BE2C (cell line): ENCODE data around the gene SPEN.
"Not testable (repeated sequence)": the region's sequence is repeated elsewhere in the genome, so short reads cannot be mapped to it uniquely, and the experiment has no call there.

Source experiments
- DNase-seq: peaks from one replicate; pipeline ENCODE4 v3.0.0-alpha.2; 2020
- H3K27me3 ChIP-seq: fragments of 250-450 bp; sonication (Bioruptor Pico); 2 replicates; pipeline ENCODE4 v1.5.1; 2020; ENCODE audit warnings: mild to moderate bottlenecking
- H3K36me3 ChIP-seq: fragments of 250-450 bp; sonication (Bioruptor Pico); 2 replicates; pipeline ENCODE4 v1.5.1; 2020; ENCODE audit warnings: mild to moderate bottlenecking
- H3K4me1 ChIP-seq: fragments of 250-450 bp; sonication (Bioruptor Pico); 2 replicates; pipeline ENCODE4 v1.5.1; 2020
- H3K4me3 ChIP-seq: 2 replicates; pipeline ENCODE4 v1.5.1; 2011; ENCODE audit warnings: low read depth, low read length
- H3K9me3 ChIP-seq: fragments of 250-450 bp; sonication (Bioruptor Pico); 2 replicates; pipeline ENCODE4 v1.5.1; 2020
- CTCF ChIP-seq: IDR thresholded peaks from 2 replicates; pipeline ENCODE4 v1.5.1; 2012; ENCODE audit warnings: mild to moderate bottlenecking, low read depth, low read length

Gene SPEN

GRCh38 chr1:15882665-15883064 lies 35.2 kb downstream of the SPEN start:
- no peak for DNase-seq
- Histone ChIP-seq H3K4me1 (no peaks in the 10 kb centered on the region; the same call in 1 of the 2 replicates), H3K36me3 (no peaks in the 10 kb centered on the region), H3K4me3 (no peak overlapping the region), H3K27me3 (no peaks in the 10 kb centered on the region), H3K9me3 (no peaks in the 10 kb centered on the region)
- no peak for TF ChIP-seq CTCF

DNA sequence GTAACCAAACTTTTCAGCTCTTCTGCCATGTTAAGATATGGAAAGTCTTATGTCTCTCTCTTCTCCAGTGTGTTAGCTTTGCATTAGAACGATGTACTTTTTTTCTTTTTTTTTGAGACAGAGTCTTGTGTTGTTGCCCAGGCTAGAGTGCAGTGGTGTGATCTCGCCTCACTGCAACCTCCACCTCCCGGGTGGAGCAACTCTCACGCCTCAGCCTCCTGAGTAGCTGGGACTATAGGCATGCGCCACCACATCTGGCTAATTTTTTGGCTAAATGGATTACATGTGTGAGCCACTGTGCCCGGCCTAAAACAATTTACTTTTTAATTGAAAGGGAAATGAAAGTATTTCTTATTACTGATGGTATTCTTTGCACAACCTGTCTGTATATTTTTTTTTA lies 35.8 kb downstream of the SPEN start:
- no peak overlapping the region for H3K4me3 ChIP-seq
- H3K36me3 ChIP-seq, result no peaks in the 10 kb centered on the region
- no peak for DNase-seq
- H3K9me3 ChIP-seq, result no peaks in the 10 kb centered on the region
- TF ChIP-seq CTCF, result no peak
- H3K27me3 ChIP-seq, result no peaks in the 10 kb centered on the region
- no peaks in the 10 kb centered on the region; the same call in 1 of the 2 replicates for H3K4me1 ChIP-seq

GRCh38 chr1:15884477-15884876 lies 37.0 kb downstream of the SPEN start:
- Histone ChIP-seq H3K27me3 (no peaks in the 10 kb centered on the region), H3K4me1 (no peaks in the 10 kb centered on the region; the same call in 1 of the 2 replicates), H3K4me3 (no peak overlapping the region), H3K36me3 (no peaks in the 10 kb centered on the region), H3K9me3 (no peaks in the 10 kb centered on the region)
- TF ChIP-seq CTCF, result no peak
- no peak for DNase-seq

GRCh38 chr1:15885269-15885668 lies 37.8 kb downstream of the SPEN start:
- H3K4me3 ChIP-seq, result no peak overlapping the region
- TF ChIP-seq CTCF, result no peak
- H3K27me3 ChIP-seq, result no peaks in the 10 kb centered on the region
- no peaks in the 10 kb centered on the region; the same call in 1 of the 2 replicates for H3K4me1 ChIP-seq
- DNase-seq, result no peak
- H3K36me3 ChIP-seq, result no peaks in the 10 kb centered on the region
- H3K9me3 ChIP-seq, result no peaks in the 10 kb centered on the region

GRCh38 chr1:15885701-15886610 lies 38.4 kb downstream of the SPEN start:
- H3K9me3 ChIP-seq, result no peaks in the 10 kb centered on the region
- no peaks in the 10 kb centered on the region; the same call in 1 of the 2 replicates for H3K4me1 ChIP-seq
- no peak for TF ChIP-seq CTCF
- peak overlapping the region; percentile 43 for H3K4me3 ChIP-seq
- DNase-seq, result peak; percentile 92
- H3K36me3 ChIP-seq, result no peaks in the 10 kb centered on the region
- no peaks in the 10 kb centered on the region for H3K27me3 ChIP-seq

DNA sequence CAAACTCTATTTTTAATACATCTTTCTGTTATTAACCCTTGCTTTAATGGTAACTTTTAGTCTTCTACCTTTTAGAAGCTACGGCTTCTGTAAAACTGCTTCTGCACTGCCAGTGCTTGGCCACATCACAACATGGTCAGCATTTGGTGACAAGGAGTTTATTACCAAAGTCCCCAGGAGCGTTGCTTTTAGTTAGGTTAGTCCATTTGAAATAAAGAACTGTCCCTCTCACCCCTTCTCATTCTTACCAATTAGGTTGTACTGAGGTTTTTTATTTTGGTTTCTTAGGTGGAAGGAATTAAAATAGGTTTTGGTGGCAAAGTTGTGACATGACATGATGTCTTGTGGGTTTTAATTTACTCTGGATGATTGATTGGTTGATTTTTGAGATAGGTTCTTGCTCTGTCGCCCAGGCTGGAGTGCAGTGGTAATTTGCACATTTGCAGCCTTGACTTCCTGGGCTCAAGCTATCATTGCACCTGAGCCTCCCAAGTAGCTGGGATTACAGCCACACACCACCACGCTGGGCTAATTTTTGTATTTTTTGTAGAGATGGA lies 39.2 kb downstream of the SPEN start:
- Histone ChIP-seq H3K27me3 (no peaks in the 10 kb centered on the region), H3K36me3 (no peaks in the 10 kb centered on the region), H3K4me3 (peak overlapping the region; percentile 37), H3K9me3 (no peaks in the 10 kb centered on the region), H3K4me1 (no peaks in the 10 kb centered on the region; the same call in 1 of the 2 replicates)
- no peak for DNase-seq
- no peak for TF ChIP-seq CTCF

DNA sequence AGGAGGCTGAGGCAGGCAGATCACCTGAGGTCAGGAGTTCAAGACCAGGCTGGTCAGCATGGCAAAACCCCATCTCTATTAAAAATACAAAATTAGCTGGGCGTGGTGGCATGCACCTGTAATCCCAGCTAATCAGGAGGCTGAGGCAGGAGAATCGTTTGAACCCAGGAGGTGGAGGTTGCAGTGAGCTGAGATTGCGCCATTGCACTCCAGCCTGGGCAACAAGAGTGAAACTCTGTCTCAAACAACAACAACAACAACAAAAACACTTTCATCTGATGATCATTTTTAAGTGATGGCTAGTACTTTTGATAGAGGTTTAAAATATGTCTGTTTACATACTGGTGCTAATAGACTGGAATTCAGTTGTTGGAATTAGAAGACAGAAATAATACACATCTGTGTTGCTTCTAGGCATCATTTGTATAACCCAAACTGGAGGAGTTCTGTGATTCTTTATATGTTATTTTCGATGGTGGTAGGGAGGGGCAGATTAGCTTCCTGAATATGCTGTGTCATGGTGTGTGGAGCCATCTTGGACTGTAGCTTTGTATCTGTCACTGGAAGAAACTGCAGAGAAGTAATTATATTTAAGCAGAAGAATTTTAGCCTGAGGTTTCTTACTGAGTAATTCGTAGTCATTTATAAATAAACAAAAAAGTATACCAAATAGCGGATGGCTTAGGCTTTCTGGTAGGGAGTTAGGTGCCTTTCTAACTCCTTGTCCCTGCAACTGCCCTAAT lies 45.5 kb downstream of the SPEN start:
- H3K4me1 ChIP-seq, H3K27me3 ChIP-seq, DNase-seq, H3K9me3 ChIP-seq, H3K4me3 ChIP-seq, H3K36me3 ChIP-seq: not testable (repeated sequence)
